OCI-M2 (cell line): ENCODE results near the gene FIBCD1.
"Not testable (repeated sequence)": the region's sequence is repeated elsewhere in the genome, so short reads cannot be mapped to it uniquely, and the experiment has no call there.

ENCODE experiments used
- DNase-seq: peaks from one replicate; lab custom pipeline; 2025; ENCODE audit not compliant: unreplicated experiment; lab: John Stamatoyannopoulos, UW

Gene FIBCD1

GRCh38 chr9:130955947-130956621, 17.0 kb upstream of the FIBCD1 start:
- DNase-seq, result no peak

- not testable (repeated sequence) for DNase-seq
These were observed 15.9 kb upstream of the FIBCD1 start for GRCh38 chr9:130954925-130955324.

DNA sequence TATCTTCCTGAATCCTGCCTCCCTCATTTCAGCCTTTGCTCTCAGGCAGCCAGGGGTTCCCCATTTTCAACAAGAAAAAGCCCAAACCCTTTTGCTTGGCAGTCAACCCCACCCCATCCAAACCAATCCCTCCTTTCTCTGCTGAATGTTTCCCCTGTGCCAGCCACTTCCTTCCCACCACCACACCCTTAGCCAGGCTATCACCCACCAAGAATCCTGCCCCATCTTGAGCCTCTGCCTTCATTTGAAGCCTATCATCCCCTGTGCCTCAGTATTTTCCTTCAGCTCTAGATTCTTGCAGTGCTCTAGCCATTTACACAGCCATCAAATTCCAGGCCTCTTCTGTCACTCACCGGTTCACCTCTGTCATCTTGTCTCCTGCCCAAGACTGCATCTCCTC, 15.3 kb upstream of the FIBCD1 start:
- no peak for DNase-seq

GRCh38 chr9:130952065-130952762, 13.2 kb upstream of the FIBCD1 start:
- no peak for DNase-seq

DNA sequence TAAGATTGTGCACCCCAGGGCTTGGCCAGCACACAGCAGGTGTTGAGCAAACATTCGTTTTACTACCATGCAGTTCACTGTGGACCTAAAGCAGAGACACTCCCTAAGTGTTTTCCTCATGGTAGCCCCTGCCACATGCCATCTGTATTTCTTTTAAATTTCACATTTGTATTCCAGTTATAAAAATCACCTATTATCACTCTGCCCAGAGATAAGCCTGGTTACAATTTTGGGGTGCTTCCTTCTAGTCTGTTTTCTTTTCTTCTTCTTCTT, 10.9 kb upstream of the FIBCD1 start:
- no peak for DNase-seq

DNA sequence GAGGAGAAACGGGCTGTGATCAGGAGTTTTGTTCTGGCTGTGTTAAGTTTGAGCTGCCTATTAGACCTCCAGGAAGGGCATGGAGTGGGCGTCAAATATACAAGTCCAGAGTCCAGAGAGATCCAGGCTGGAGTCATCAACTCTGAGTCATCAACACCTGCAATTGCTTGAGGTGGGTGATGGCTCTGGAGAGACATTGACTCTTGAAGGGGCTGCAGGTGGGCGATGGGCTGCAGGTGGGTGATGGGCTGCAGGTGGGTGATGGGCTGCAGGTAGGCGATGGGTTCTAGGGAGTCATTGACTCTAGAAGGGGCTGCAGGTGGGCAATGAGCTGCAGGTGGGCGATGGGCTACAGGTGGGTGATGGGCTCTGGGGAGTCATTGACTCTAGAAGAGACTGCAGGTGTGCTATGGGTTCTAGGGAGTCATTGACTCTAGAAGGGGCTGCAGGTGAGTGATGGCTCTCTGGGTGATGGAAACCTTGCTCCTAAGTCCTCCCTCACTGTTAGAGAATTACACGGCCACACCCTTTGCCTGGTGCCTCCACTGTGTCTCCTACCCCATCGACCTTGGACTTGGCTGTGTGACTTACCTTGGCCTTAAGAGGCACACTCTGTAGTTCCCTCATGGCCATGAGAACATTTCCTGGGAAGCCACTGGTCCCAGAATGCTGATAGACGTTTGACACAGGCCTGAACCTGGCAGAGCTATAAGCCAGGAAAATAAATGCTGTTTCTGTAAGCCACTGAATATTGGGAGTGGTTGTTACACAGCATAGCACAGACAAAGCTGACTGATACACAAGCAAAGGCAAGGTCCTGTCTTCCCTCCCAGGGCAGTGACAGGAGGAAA, 10.4 kb upstream of the FIBCD1 start:
- no peak for DNase-seq

DNA sequence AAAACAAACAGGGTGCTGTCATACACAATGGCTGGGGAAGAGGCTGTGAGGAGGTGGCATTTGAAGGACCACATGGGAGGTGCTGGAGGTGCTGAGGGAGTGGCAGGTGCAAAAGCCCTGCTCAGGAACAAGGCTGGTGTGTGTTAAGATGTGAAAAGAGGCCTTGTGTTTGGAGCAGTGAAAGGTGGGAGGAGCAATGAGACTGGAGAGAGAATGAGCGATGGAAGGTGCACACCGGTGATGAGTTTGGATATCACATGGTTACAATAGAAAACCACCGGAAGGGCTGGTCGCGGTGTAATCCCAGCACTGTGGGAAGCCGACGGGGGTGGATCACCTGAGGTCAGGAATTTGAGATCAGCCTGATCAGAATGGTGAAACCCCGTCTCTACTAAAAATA, 9.2 kb upstream of the FIBCD1 start:
- DNase-seq, result no peak

- DNase-seq, result no peak
These were observed 8.6 kb upstream of the FIBCD1 start for GRCh38 chr9:130947618-130948140.

GRCh38 chr9:130946766-130947617, 7.9 kb upstream of the FIBCD1 start:
- DNase-seq, result no peak

DNA sequence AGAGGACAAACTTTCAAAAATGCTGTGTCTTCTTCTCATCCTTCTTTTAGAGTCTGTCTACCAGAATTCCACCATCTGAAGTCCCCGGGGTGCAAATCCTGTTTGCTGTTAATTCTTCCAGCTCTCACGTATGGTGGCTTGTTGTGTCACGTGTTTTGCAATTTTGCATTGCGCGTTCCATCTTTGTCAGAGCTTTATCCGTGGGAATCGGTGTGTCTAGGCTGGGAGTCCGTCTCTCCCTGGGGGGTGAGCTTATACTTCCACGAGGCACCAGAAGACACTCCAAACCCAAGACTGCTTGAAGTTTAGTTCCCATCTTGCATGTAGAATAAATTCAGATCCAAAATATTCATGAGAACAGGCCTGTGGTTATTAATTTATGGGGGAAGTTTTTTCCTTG, 6.1 kb upstream of the FIBCD1 start:
- DNase-seq, result no peak

GRCh38 chr9:130944510-130945058, 5.5 kb upstream of the FIBCD1 start:
- no peak for DNase-seq

GRCh38 chr9:130943777-130944176, 4.7 kb upstream of the FIBCD1 start:
- DNase-seq, result no peak

DNA sequence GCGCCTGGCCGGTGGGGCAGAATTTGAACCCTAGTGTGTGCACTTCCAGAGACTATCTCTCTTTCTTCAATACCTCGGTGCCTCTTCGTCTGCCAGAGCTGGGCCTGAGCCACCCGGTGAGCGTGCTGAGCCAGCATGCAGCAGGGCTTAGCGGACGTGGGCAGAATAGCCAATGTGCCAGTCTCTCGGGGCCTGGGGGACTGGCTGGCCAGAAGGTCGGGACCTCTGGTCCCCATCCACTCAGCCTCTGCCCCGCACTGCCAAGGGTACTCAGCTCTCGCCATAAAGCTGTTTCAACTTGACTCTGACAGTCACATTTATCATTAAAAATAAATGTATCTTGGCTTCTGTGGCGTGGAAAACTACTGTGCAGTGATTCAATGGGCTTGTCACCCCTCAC, 4.2 kb upstream of the FIBCD1 start:
- DNase-seq, result no peak

DNA sequence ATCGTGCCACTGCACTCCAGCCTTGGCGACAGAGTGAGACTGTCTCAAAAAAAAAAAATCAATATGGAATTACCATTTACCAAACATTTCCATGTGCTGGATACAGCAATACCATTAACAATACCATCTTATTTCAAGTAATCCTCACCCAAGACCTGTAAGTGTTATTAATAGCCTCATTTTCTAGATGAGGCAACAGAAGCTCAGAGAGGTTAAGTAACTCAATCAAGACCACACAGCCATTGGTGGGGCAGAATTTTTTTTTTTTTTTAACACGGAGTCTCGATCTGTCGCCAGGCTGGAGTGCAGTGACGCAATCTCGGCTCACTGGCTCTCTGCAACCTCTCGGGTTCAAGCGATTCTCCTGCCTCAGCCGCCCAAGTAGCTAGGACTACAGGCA, 3.6 kb upstream of the FIBCD1 start:
- DNase-seq, result no peak

GRCh38 chr9:130942084-130942483, 3.0 kb upstream of the FIBCD1 start:
- DNase-seq, result no peak

GRCh38 chr9:130940693-130941576, 1.9 kb upstream of the FIBCD1 start:
- no peak for DNase-seq

DNA sequence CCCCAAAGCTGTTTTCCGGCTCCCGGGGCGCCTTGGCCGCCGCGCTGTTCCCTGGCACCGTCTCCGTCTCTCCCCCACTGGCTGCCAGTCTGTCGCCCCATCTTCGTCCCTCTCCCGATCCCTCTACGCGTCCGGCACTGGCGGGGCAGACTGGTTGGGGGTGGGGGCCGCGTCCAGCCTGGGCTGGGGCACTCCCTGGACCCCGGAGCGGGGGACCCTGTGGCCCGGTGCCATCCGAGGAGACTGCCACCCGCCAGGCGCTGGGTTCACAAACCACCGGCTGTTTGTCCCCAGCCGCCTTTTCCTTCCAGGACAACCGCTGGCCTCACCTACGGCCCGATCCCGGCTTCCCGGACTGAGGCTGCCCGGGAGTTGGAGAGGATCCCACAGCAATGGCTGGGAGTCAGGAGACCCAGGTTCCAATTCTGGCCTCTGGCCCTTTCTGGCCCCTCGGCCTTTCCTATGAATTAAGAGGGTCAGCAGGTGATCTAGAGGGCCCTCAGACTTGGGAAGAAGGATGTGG, 1.0 kb upstream of the FIBCD1 start:
- no peak for DNase-seq

DNA sequence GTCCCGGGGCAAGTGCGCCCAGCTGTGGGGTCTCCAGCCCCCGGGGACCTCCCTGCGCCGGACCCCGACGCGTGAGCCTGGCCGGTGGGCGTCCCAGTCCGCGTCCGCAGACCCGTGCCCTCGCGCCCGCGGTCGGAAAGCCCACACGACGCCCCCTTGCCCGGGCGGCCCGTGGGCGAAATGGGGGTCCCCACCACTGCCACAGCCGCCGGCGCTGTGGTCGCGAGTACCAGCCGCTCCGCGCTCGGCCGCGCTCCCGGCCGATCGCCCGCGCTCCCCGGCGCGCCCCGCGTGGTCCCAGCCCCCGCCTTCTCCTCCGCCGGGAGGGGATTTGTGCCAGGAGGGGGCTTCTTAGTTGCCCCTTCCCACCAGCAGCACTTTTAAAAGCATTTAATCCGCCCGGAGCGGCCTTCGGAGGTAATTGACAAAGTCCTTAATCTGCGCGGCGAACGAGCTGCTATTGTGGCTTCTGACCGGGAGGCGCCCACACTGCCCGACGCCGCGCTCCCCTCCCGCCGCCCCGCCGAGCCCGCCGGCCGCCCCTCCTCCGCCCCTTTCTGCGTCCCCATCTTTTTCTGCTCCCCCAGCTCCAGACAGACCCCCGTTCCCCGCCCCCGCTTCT, 469 bp upstream of the FIBCD1 start:
- no peak for DNase-seq

- no peak for DNase-seq
These were observed 829 bp downstream of the FIBCD1 start for GRCh38 chr9:130938184-130938651.
